B cell (primary cell): ENCODE data around the gene RAMP2. TPM values are rescaled to one million over a fixed set of nuclear protein-coding genes. Genes with fewer than 3 reads are reported as not detected.
"Not testable (repeated sequence)": the region's sequence is repeated elsewhere in the genome, so short reads cannot be mapped to it uniquely, and the experiment has no call there.

ENCODE experiments used
- ATAC-seq: fragments of 200-7000 bp; cut with Tn5 transposase; one replicate; pipeline ENCODE4 v1.10.0; 2021; ENCODE audit warnings: low read depth, mild to moderate bottlenecking, moderate number of reproducible peaks, moderate library complexity
- CTCF ChIA-PET: fragments of 350-600 bp; sonication (Branson Sonifier 250); formaldehyde crosslinking; loops from one replicate; lab custom pipeline; 2021; ENCODE audit warnings: antibody characterized with exemption, inconsistent platforms; lab: Charles Lee
- POLR2A ChIA-PET: fragments of 350-600 bp; sonication (Branson Sonifier 250); formaldehyde crosslinking; loops from one replicate; lab custom pipeline; 2021; ENCODE audit warnings: antibody characterized with exemption; lab: Charles Lee
- DNase-seq: peaks from one replicate; pipeline ENCODE4 v3.0.0; 2013
- H2AFZ ChIP-seq: 2 replicates; pipeline ENCODE4 v1.6.1; 2012; ENCODE audit warnings: mild to moderate bottlenecking, low read depth, low read length; ENCODE audit not compliant: insufficient read depth, poor library complexity, severe bottlenecking
- H3K27ac ChIP-seq, 2 donors: 1 replicate in 1 of 2; 2 replicates in 1 of 2; pipeline ENCODE4 v1.5.1; 2012 to 2013; ENCODE audit warnings: low read length in 2 of 2, mild to moderate bottlenecking in 2 of 2, moderate library complexity in 1 of 2
- H3K27me3 ChIP-seq, 4 experiments: fragments of 200-600 bp in 1 of 4; sonication (generic) in 1 of 4; replicated peaks in 1 of 4; 1 replicate in 2 of 4; 2 replicates in 2 of 4; pipeline versions ENCODE4 v1.6.1 to v1.7.0; 2013 to 2016; ENCODE audit warnings: low read length in 3 of 4, mild to moderate bottlenecking in 2 of 4, mixed read lengths in 1 of 4, moderate library complexity in 1 of 4; ENCODE audit not compliant: insufficient read depth in 4 of 4, control insufficient read depth in 3 of 4; ENCODE audit errors: control extremely low read depth in 1 of 4
- H3K36me3 ChIP-seq, 2 experiments: replicated peaks in 1 of 2; 1 replicate in 1 of 2; 2 replicates in 1 of 2; pipeline versions ENCODE4 v1.6.1 to v1.7.1; 2013; ENCODE audit warnings: low read length in 1 of 2; ENCODE audit not compliant: insufficient read depth in 2 of 2, control insufficient read depth in 1 of 2; ENCODE audit errors: control extremely low read depth in 1 of 2, extremely low read depth in 1 of 2
- H3K4me1 ChIP-seq, 2 donors: fragments of 200-600 bp in 1 of 2; sonication (generic) in 1 of 2; 1 replicate in 1 of 2; 2 replicates in 1 of 2; pipeline versions ENCODE4 v1.5.1 to v1.6.1; 2013 to 2017; ENCODE audit warnings: low read length in 2 of 2; ENCODE audit not compliant: control insufficient read depth in 2 of 2, insufficient read depth in 2 of 2
- H3K4me2 ChIP-seq: replicated peaks from 2 replicates; pipeline ENCODE3; 2012; ENCODE audit warnings: mild to moderate bottlenecking, low read depth, low read length; ENCODE audit not compliant: poor library complexity, severe bottlenecking
- H3K4me3 ChIP-seq, 5 experiments: fragments of 200-600 bp in 1 of 5; sonication (generic) in 1 of 5; 1 replicate in 3 of 5; 2 replicates in 2 of 5; pipeline versions ENCODE4 v1.5.1 to v1.7.0; 2011 to 2016; ENCODE audit warnings: low read length in 4 of 5, mild to moderate bottlenecking in 4 of 5, low read depth in 2 of 5, control low read depth in 1 of 5, moderate library complexity in 1 of 5; ENCODE audit not compliant: insufficient read depth in 1 of 5; ENCODE audit errors: control extremely low read depth in 1 of 5, extremely low read depth in 1 of 5
- H3K79me2 ChIP-seq: fragments of 200-600 bp; sonication (generic); one replicate; pipeline ENCODE4 v1.6.0; 2016; ENCODE audit warnings: low read length; ENCODE audit not compliant: control insufficient read depth, insufficient read depth
- H3K9ac ChIP-seq: fragments of 200-600 bp; sonication (generic); 2 replicates; pipeline ENCODE4 v1.6.1; 2017; ENCODE audit warnings: mild to moderate bottlenecking, low read length, moderate library complexity
- H3K9me3 ChIP-seq, 3 donors: one replicate each; pipeline versions ENCODE4 v1.6.1 to v1.7.1; 2013; ENCODE audit warnings: low read length in 2 of 3; ENCODE audit not compliant: control insufficient read depth in 2 of 3, insufficient read depth in 1 of 3; ENCODE audit errors: control extremely low read depth in 1 of 3
- H4K20me1 ChIP-seq: 2 replicates; pipeline ENCODE4 v1.6.0; 2012; ENCODE audit warnings: mild to moderate bottlenecking, low read length; ENCODE audit not compliant: insufficient read depth, control insufficient read depth, poor library complexity, severe bottlenecking
- H3K27ac Mint-ChIP-seq: one replicate; pipeline ENCODE4 v1.8.0; 2021; ENCODE audit warnings: mixed read lengths
- H3K27me3 Mint-ChIP-seq: one replicate; pipeline ENCODE4 v1.8.0; 2021; ENCODE audit warnings: mixed read lengths
- H3K4me1 Mint-ChIP-seq: one replicate; pipeline ENCODE4 v1.8.0; 2021; ENCODE audit warnings: mixed read lengths
- H3K4me3 Mint-ChIP-seq: one replicate; pipeline ENCODE4 v1.8.0; 2021; ENCODE audit warnings: mixed read lengths
- H3K9me3 Mint-ChIP-seq: one replicate; pipeline ENCODE4 v1.8.0; 2022; ENCODE audit warnings: mixed read lengths; ENCODE audit not compliant: insufficient read depth
- CTCF ChIP-seq: fragments of 200-600 bp; IDR thresholded peaks from one replicate; pipeline ENCODE4 v1.8.0; 2022; ENCODE audit warnings: antibody characterized with exemption, mild to moderate bottlenecking
- EZH2 ChIP-seq: IDR thresholded peaks from 2 replicates; pipeline ENCODE4 v1.6.1; 2012; ENCODE audit warnings: borderline replicate concordance, low read depth, mild to moderate bottlenecking, moderate library complexity, low read length; ENCODE audit not compliant: insufficient read depth, poor library complexity, severe bottlenecking
- WGBS: methylation state at CpG from one replicate; pipeline ENCODE4 v1.1.5; 2013; ENCODE audit warnings: missing lambda C conversion rate; ENCODE audit not compliant: insufficient coverage; 5-methylcytosine and 5-hydroxymethylcytosine counted together
- intact Hi-C: fragments of 100-400 bp; cut with micrococcal nuclease; formaldehyde crosslinking; loops from one replicate; pipeline ENCODE4 v1.10.0; 2022
- polyA plus RNA-seq: library from polyadenylated mRNA; depleted of rRNA; stranded (reverse); fragments of >200 nt; gene quantifications from 2 replicates; pipeline ENCODE4 v1.2.3, GENCODE V29; 2012
- total RNA-seq, 2 donors: library from RNA; stranded (reverse); fragments of 120-200 nt in 1 of 2; gene quantifications; 1 replicate in 1 of 2; 2 replicates in 1 of 2; pipeline versions ENCODE4 v1.2.3 to v1.2.4, GENCODE V29; 2013 to 2022

The RAMP2 gene
- total and polyA plus RNA-seq, 2 donors (not counting 1 experiment from before 2014, with no cell fraction given) = not detected

GRCh38 chr17:42767512-42767911 lies 6.5 kb downstream of the RAMP2 start:
- Histone ChIP-seq H3K4me2 (no peak overlapping the region), H3K9ac (no peak overlapping the region), H3K36me3 (no peaks in the 10 kb centered on the region), H3K4me1 (peaks cover 1% of the 10 kb centered on the region in 2 donors), H2AFZ (no peak overlapping the region), H3K27ac (no peak overlapping the region), H3K79me2 (peaks cover 4% of the 10 kb centered on the region), H4K20me1 (no peaks in the 10 kb centered on the region), H3K27me3 (peaks cover 0 to 20% (median 9%) of the 10 kb centered on the region in 4 experiments), H3K4me3 (no peak overlapping the region), H3K9me3 (no peaks in the 10 kb centered on the region)
- DNase-seq (no peak), ATAC-seq (no peak)
- H3K27ac Mint-ChIP-seq = no peak overlapping the region
- H3K9me3 Mint-ChIP-seq = no peaks in the 10 kb centered on the region
- POLR2A ChIA-PET = interaction anchor here (0.7 kb wide), 1 partner anchor 47 kb away, joined by 4 read pairs; no protein-coding TSS in a partner anchor
- intact Hi-C loops = no loop called here
- CTCF ChIA-PET = no interaction called here
- peaks cover 30% of the 10 kb centered on the region for H3K27me3 Mint-ChIP-seq
- no peak overlapping the region for H3K4me3 Mint-ChIP-seq
- TF ChIP-seq CTCF (no peak), EZH2 (no peak)
- peaks cover 8% of the 10 kb centered on the region for H3K4me1 Mint-ChIP-seq

- CTCF ChIA-PET, H3K4me2 ChIP-seq: not testable (repeated sequence)
Observed at GRCh38 chr17:42768006-42768405, 7.0 kb downstream of the RAMP2 start.

GRCh38 chr17:42769964-42770363 lies 8.9 kb downstream of the RAMP2 start:
- Mint-ChIP-seq H3K27me3 (peaks cover 14% of the 10 kb centered on the region), H3K4me1 (peaks cover 23% of the 10 kb centered on the region)
- H3K4me2 ChIP-seq, H3K9me3 ChIP-seq, H3K27ac ChIP-seq, H3K9me3 Mint-ChIP-seq, H4K20me1 ChIP-seq, H3K27ac Mint-ChIP-seq, H3K4me3 ChIP-seq, H3K9ac ChIP-seq, DNase-seq, ATAC-seq, H3K4me3 Mint-ChIP-seq, H3K79me2 ChIP-seq, H3K36me3 ChIP-seq, H2AFZ ChIP-seq, H3K27me3 ChIP-seq, intact Hi-C loops: not testable (repeated sequence)
- peaks cover 16 to 17% of the 10 kb centered on the region in 2 donors for H3K4me1 ChIP-seq
- CTCF ChIA-PET = interaction anchor here (1.1 to 1.3 kb wide), 2 partner anchors 9 to 192 kb away, joined by 5 to 6 read pairs; partner anchors contain the start of gene RAMP2
- POLR2A ChIA-PET = interaction anchor here (0.6 kb wide), 1 partner anchor 47 kb away, joined by 11 read pairs; no protein-coding TSS in a partner anchor
- WGBS = 94% methylated on average over 6 of the region's 10 CpGs

More at GRCh38 chr17:42768006-42768405, 7.0 kb downstream of the RAMP2 start:
- H3K27ac ChIP-seq, DNase-seq, ATAC-seq, H3K9ac ChIP-seq, H3K36me3 ChIP-seq, H2AFZ ChIP-seq, intact Hi-C loops, H3K4me1 Mint-ChIP-seq, H3K27ac Mint-ChIP-seq, H3K79me2 ChIP-seq, H4K20me1 ChIP-seq, H3K4me1 ChIP-seq, H3K4me3 ChIP-seq, H3K4me3 Mint-ChIP-seq, H3K9me3 Mint-ChIP-seq, POLR2A ChIA-PET, H3K9me3 ChIP-seq: not testable (repeated sequence)
- H3K27me3 Mint-ChIP-seq = peaks cover 25% of the 10 kb centered on the region
- 83% methylated on average over 7 of the region's 9 CpGs for WGBS
- peaks cover 0 to 15% (median 6%) of the 10 kb centered on the region in 4 experiments for H3K27me3 ChIP-seq
